CD4-positive, alpha-beta T cell (primary cell): Measurements from ENCODE around the gene SIGLEC15. TPM values are rescaled to one million over a fixed set of nuclear protein-coding genes. Genes with fewer than 3 reads are reported as not detected.

Source experiments
- ATAC-seq: fragments of 200-7000 bp; cut with Tn5 transposase; one replicate; pipeline ENCODE4 v1.10.0; 2022; ENCODE audit warnings: mild to moderate bottlenecking; ENCODE audit not compliant: poor library complexity
- CTCF ChIA-PET: fragments of 350-600 bp; sonication (Branson Sonifier 250); formaldehyde crosslinking; loops from one replicate; lab custom pipeline; 2021; ENCODE audit warnings: antibody characterized with exemption, inconsistent platforms; lab: Charles Lee
- POLR2A ChIA-PET: fragments of 350-600 bp; sonication (Branson Sonifier 250); formaldehyde crosslinking; loops from one replicate; lab custom pipeline; 2021; ENCODE audit warnings: antibody characterized with exemption, inconsistent platforms; lab: Charles Lee
- DNase-seq, 14 experiments: peaks; one replicate each; pipeline ENCODE4 v3.0.0-alpha.2; 2013 to 2020; ENCODE audit warnings: mixed read lengths in 2 of 14
- H3K27ac ChIP-seq, 2 donors: one replicate each; pipeline versions ENCODE4 v1.5.1 to v1.7.0; 2013; ENCODE audit warnings: low read length in 2 of 2, low read depth in 1 of 2, mild to moderate bottlenecking in 1 of 2
- H3K27me3 ChIP-seq, 2 experiments: 1 replicate in 1 of 2; 2 replicates in 1 of 2; pipeline versions ENCODE4 v1.6.1 to v1.7.0; 2013; ENCODE audit warnings: low read length in 2 of 2, control low read depth in 1 of 2, mild to moderate bottlenecking in 1 of 2, moderate library complexity in 1 of 2; ENCODE audit not compliant: insufficient read depth in 2 of 2, control insufficient read depth in 1 of 2
- H3K36me3 ChIP-seq: one replicate; pipeline ENCODE4 v1.6.1; 2013; ENCODE audit warnings: low read length, control low read depth; ENCODE audit not compliant: insufficient read depth
- H3K4me1 ChIP-seq: one replicate; pipeline ENCODE4 v1.6.1; 2013; ENCODE audit warnings: low read length, control low read depth; ENCODE audit not compliant: insufficient read depth
- H3K4me3 ChIP-seq: one replicate; pipeline ENCODE4 v1.5.1; 2013; ENCODE audit warnings: mild to moderate bottlenecking, low read length, moderate library complexity
- H3K9me3 ChIP-seq, 2 experiments: 1 replicate in 1 of 2; 2 replicates in 1 of 2; pipeline versions ENCODE4 v1.6.1 to v1.7.0; 2013; ENCODE audit warnings: low read length in 2 of 2, mild to moderate bottlenecking in 2 of 2, control low read depth in 1 of 2, moderate library complexity in 1 of 2; ENCODE audit not compliant: control insufficient read depth in 1 of 2, insufficient read depth in 1 of 2
- H3K27ac Mint-ChIP-seq: one replicate; pipeline ENCODE4 v1.8.0; 2020; ENCODE audit warnings: mixed read lengths
- H3K27me3 Mint-ChIP-seq: one replicate; pipeline ENCODE4 v1.8.0; 2021; ENCODE audit warnings: mixed read lengths
- H3K36me3 Mint-ChIP-seq: one replicate; pipeline ENCODE4 v1.8.0; 2021; ENCODE audit warnings: low read depth, mixed read lengths
- H3K4me1 Mint-ChIP-seq: one replicate; pipeline ENCODE4 v1.8.0; 2021; ENCODE audit warnings: low read depth, mixed read lengths
- H3K4me3 Mint-ChIP-seq: one replicate; pipeline ENCODE4 v1.8.0; 2020; ENCODE audit warnings: mild to moderate bottlenecking, mixed read lengths
- H3K9me3 Mint-ChIP-seq: one replicate; pipeline ENCODE4 v1.8.0; 2020; ENCODE audit warnings: mixed read lengths
- CTCF ChIP-seq: fragments of 200-600 bp; IDR thresholded peaks from one replicate; pipeline ENCODE4 v1.8.0; 2022; ENCODE audit warnings: antibody characterized with exemption, mild to moderate bottlenecking
- intact Hi-C, 2 experiments: fragments of 100-400 bp; cut with DNase I in 1 of 2; cut with micrococcal nuclease in 1 of 2; formaldehyde crosslinking; loops; one replicate each; pipeline versions ENCODE4 v1.15.1 to v1.9.0; 2023 to 2025; cut with DNase I, micrococcal nuclease
- total RNA-seq, 174 experiments: library from RNA in 2 of 174; stranded (reverse) in 2 of 174; gene quantifications; one replicate each; pipeline ENCODE4 v1.2.3 and lab custom pipeline; 2021 to 2026

The SIGLEC15 gene
- total RNA-seq, 2 experiments from 2014 or later = not detected

DNA sequence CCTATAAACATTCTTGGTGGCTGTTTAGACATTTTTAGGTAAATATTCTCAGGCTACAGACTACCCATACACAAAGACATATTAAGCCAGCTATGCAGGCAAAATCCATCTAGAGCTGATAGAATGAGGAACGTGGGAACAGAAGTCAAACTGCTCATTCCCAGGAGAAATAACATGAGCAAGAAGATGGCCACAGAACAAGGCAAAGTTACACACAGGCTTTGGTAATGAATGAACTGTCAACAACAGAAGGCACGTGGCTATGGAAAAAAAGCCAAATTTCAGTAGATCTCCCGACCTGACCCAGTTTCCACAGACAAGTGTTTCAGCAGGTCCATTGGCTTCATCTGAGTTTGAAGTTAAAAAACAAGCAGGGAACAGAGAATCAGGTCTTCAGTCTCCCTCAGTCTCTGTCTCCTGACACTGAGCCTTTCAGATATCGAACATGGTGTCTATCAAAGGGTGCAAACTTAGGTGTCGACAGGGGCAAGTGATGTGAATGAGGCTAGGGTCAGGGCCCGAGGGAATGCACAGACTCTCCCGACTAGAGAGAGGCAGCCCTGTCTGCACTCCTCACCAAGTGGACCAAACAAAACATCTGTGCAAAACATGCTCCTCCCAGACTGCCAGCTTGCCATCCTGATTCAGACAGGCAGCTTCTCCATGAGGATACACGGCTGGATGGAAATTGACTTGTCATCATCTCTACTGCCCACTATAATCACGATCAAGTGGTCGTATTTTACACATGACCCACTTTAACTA lies 25.9 kb downstream of the SIGLEC15 start:
- H3K4me3 Mint-ChIP-seq = no peak overlapping the region
- intact Hi-C loops = no loop called here
- no peaks in the 10 kb centered on the region for H3K4me1 ChIP-seq
- H3K4me1 Mint-ChIP-seq = no peaks in the 10 kb centered on the region
- H3K27me3 ChIP-seq = no peaks in the 10 kb centered on the region
- no peaks in the 10 kb centered on the region for H3K9me3 ChIP-seq
- ChIA-PET CTCF (no interaction called here), POLR2A (no interaction called here)
- no peaks in the 10 kb centered on the region for H3K9me3 Mint-ChIP-seq
- H3K27ac ChIP-seq = no peak overlapping the region
- DNase-seq (no peak), ATAC-seq (no peak)
- no peak overlapping the region for H3K27ac Mint-ChIP-seq
- H3K27me3 Mint-ChIP-seq = no peaks in the 10 kb centered on the region
- H3K4me3 ChIP-seq = no peak overlapping the region
- H3K36me3 Mint-ChIP-seq = peaks cover 76% of the 10 kb centered on the region
- H3K36me3 ChIP-seq = peaks cover 66% of the 10 kb centered on the region
- no peak for TF ChIP-seq CTCF

DNA sequence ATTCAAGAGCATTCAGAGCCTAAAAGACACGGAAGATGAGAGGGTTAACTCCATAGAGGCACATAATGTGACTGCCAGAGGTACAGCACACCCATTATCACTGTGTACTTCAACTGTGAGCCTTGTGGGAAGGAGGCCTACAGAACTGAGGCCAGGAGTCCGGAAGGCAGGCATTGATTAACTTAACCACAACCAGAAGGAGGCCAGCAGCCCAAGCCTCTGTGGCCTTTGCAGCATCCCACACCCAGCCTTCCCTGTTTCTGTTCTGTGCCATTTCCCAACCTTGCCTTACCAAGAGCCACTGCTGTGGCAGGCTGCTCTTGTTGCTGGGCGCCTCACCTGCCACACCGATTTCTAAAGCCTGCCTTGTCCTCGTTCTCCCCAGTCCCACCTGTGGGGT lies 27.2 kb downstream of the SIGLEC15 start:
- Histone ChIP-seq H3K4me1 (no peaks in the 10 kb centered on the region), H3K27ac (no peak overlapping the region), H3K9me3 (no peaks in the 10 kb centered on the region), H3K36me3 (peaks cover 78% of the 10 kb centered on the region), H3K4me3 (no peak overlapping the region), H3K27me3 (no peaks in the 10 kb centered on the region)
- Mint-ChIP-seq H3K9me3 (no peaks in the 10 kb centered on the region), H3K36me3 (peaks cover 87% of the 10 kb centered on the region), H3K27me3 (no peaks in the 10 kb centered on the region), H3K4me3 (no peak overlapping the region), H3K27ac (no peak overlapping the region), H3K4me1 (no peaks in the 10 kb centered on the region)
- CTCF ChIA-PET = no interaction called here
- POLR2A ChIA-PET = no interaction called here
- DNase-seq (no peak), ATAC-seq (no peak)
- intact Hi-C loops = no loop called here
- no peak for TF ChIP-seq CTCF

GRCh38 chr18:45854036-45854586 lies 28.6 kb downstream of the SIGLEC15 start:
- Mint-ChIP-seq H3K27ac (no peak overlapping the region), H3K4me1 (no peaks in the 10 kb centered on the region), H3K27me3 (no peaks in the 10 kb centered on the region), H3K36me3 (peaks cover 95% of the 10 kb centered on the region), H3K4me3 (no peak overlapping the region), H3K9me3 (no peaks in the 10 kb centered on the region)
- Histone ChIP-seq H3K4me1 (no peaks in the 10 kb centered on the region), H3K27ac (no peak overlapping the region), H3K27me3 (no peaks in the 10 kb centered on the region), H3K4me3 (no peak overlapping the region), H3K9me3 (no peaks in the 10 kb centered on the region), H3K36me3 (peaks cover 92% of the 10 kb centered on the region)
- DNase-seq (no peak), ATAC-seq (no peak)
- CTCF ChIA-PET = no interaction called here
- POLR2A ChIA-PET = no interaction called here
- TF ChIP-seq CTCF = no peak
- intact Hi-C loops = no loop called here
